Cardiac septum (tissue), 1 donor: ENCODE data around the gene FAM168A. TPM values are rescaled to one million over a fixed set of nuclear protein-coding genes. Genes with fewer than 3 reads are reported as not detected.

ENCODE experiments used
- DNase-seq: peaks from one replicate; pipeline ENCODE4 v3.0.0-alpha.2; 2020; ENCODE audit warnings: low spot score
- intact Hi-C: fragments of 100-400 bp; cut with DNase I; formaldehyde crosslinking; loops from one replicate; pipeline ENCODE4 v1.14.0; 2022
- total RNA-seq: library from RNA; stranded (reverse); fragmentation: NEBNext Ultra II Directional; extraction: Animal tissue kit (Norgen Biotek cat#: 25700); gene quantifications from one replicate; pipeline ENCODE4 v1.2.1, GENCODE V29; 2021
- donor health status: DM: no; HTN: no; CAD: no.

Gene FAM168A
- total RNA-seq, 1 donor from 2014 or later = 29.5 TPM

DNA sequence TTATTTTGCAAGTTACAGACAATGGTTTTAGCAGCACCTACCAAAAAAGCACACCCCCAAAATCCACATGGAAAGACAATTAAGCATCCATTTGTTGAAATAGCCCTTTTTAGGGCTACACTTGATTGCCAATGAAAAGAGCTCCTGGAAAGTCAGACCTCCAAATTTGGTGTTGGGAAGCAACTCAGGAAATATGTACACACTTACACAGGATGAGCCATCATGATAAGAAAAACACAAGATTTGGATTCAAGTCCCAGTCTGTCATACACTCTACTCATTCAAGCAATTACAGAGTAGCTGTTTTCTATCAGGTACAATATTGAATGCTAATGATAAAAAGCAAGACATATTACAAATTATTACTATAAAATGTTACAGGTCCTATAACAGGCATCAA lies 31.5 kb downstream of the FAM168A start:
- intact Hi-C loops = no loop called here

DNA sequence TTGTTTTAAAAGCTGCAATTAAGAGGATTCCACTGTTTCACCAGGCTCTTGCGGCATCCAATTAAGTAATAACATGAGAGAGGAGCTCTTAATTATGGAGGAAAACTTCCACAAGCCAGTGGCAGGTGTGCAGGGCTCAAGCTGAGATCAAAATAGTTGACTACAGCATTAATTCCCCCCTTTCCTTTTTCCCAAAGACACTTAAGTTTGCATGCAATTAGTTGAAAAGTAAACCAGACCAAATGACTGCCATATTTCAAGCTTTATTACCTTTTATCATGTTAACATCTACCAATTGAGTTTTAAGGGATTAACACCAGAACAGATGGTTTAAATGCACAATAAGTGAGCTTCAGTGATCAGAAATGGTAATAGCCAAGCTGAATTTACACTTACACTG lies 32.1 kb downstream of the FAM168A start:
- DNase-seq = no peak
- intact Hi-C loops = no loop called here

More for the DNA sequence above, 31.5 kb downstream of the FAM168A start:
- DNase-seq = no peak

DNA sequence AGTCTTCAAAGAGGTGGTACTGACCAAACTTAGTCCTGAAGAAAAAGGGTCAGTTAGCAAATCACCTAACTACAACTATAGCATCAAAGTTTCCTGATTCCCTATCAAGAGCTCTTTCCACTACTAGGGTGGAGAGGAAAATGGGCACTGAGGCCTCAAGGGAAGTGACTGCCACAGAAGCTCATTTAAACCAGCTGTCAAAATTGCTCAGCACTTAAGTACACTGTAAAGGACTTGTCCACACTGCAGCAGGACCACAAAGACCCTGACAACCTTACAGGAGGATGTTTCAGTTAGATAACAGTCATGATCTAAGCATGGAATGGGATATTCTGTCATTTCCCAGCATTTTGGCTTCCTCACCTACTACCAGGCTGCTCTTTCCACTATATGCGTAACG lies 33.0 kb downstream of the FAM168A start:
- DNase-seq = no peak
- intact Hi-C loops = no loop called here

DNA sequence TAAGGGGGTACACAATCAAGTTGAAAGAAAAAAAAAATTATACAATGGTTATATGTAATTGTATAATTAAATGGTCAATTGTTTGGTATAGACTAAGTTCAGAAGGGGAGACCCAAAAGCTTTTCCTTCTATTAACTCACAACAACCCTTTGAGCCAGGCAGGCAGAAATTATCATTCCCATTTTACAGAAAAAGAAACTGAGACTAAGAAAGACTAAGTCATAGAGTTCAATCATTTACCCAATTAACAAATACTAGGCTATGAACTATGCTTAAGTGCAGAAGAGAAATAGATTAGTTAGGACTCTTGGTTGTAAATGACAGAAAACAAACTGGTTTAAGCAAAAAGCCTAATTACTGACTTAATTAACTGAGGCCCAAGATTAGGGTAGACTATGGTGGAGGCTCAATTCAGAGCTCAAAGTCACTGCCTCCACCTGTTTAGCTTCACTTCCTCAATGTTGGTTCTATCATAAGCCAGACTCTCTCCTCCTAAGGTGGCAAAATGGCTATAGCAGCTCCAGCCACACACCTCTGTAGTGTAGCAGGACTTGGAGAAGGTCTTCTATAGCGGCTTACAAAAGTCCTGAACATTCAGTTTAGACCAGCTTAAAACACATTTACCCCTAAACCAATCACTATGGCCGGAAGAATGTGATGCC lies 34.2 kb downstream of the FAM168A start:
- no peak for DNase-seq
- intact Hi-C loops = no loop called here

DNA sequence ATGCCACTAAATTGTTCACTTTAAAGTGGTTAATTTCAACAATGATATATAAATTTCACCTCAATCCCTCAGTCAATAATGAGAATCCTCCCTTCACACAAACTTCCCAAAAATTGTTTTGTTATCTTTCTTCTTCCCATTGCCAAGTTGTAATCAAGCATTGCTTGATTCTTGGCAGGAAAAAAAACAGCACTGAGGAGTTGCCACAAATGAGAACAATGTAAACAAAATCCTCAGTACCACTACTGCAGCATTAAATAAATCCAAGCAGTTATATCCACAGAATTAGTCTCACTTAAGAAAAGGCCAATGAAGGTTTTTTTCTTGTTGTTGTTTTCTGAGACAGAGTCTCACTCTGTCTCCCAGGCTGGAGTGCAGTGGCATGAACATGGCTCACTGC lies 38.2 kb downstream of the FAM168A start:
- no peak for DNase-seq
- intact Hi-C loops = loop anchor here (10.0 kb wide), 1 partner anchor 65 kb away; no protein-coding TSS in a partner anchor

DNA sequence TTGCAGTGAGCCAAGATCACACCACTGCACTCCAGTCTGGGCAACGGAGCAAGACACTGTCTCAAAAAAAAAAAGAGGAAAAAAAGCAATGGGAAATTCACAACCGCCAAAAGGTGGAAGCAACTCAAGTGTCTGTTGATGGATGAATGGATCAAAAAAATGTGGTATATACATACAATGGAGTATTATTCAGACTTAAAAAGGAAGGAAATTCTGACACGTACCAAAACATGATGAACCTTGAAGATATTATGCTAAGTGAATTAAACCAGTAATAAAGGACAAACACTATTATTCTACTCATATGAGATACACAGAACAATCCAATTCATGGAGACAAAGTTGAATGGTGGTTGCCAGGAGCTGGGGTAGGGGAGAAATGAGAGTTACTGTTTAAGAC lies 40.9 kb downstream of the FAM168A start:
- DNase-seq = no peak
- intact Hi-C loops = loop anchor here (1.0 to 10.0 kb wide), 2 partner anchors 13 to 62 kb away; no protein-coding TSS in a partner anchor

DNA sequence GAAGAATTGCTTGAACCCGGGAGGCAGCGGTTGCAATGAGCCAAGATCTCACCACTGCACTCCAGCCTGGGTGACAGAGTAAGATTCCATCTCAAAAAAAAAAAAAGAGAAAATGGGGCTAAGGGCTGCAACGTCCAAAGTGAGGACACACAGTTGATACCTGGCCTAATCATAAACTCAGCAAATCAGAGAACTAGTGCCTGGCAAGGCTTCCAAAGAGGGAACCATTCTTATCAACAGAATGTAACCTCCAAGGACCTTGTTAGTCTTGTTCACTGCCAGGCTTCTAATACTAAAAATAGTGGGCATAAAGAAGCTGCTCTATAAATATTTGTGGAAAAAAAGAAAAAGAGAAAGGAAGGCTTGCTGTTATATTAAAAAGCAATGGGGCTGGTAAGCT lies 42.3 kb downstream of the FAM168A start:
- intact Hi-C loops = loop anchor here (1.0 to 10.0 kb wide), 2 partner anchors 15 to 61 kb away; no protein-coding TSS in a partner anchor
- no peak for DNase-seq

DNA sequence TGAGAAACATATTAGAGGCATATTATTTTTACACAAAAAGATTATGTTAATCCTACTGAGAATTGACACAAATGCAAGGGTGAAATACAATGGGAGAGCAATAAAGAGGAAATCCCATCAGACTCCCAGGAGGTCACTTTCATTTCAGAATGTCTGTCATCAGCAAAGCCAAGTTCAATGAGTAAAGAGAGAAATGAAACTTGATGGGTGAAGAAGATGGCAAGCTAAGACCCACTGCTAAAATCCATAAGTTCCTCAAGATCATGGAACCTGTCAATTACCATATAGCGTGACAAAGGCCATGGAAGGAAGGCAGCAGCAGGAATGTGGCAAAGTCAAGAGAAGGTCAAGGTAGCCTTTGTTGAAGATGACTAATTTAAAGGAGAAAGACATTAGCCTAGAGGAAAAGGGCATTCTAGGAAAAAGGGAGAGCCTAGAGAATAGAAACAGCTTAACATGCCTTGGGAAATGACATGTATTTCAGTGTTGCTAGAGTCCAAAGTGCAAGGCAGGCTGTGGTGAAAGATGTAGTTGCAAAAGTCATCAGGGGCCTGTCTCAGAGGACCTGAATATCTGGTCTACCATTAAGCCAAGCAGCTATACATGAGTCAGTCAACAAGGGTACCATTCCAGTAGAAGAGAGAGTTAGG lies 43.1 kb downstream of the FAM168A start:
- intact Hi-C loops = loop anchor here (10.0 kb wide), 1 partner anchor 60 kb away; no protein-coding TSS in a partner anchor
- DNase-seq = no peak

DNA sequence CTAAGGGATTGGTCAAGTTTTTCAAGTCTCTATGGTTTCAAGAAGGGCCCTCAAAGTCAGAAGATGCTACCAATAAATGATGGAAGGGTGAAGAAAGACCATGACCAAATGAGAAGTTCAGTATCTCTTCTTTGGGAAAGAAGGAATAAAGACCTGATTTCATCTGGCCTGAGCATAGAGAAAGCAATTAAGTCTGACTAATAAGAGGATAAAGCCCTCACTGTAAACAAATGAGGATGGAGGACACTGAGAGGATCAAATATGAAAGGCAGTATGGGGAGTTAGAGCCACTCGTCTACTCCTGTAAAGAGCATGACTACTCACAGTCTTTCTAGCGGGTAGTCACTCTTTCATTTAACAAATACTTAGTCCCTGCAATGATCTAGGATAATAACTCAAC lies 44.6 kb downstream of the FAM168A start:
- intact Hi-C loops = loop anchor here (10.0 kb wide), 1 partner anchor 58 kb away; no protein-coding TSS in a partner anchor
- DNase-seq = no peak

DNA sequence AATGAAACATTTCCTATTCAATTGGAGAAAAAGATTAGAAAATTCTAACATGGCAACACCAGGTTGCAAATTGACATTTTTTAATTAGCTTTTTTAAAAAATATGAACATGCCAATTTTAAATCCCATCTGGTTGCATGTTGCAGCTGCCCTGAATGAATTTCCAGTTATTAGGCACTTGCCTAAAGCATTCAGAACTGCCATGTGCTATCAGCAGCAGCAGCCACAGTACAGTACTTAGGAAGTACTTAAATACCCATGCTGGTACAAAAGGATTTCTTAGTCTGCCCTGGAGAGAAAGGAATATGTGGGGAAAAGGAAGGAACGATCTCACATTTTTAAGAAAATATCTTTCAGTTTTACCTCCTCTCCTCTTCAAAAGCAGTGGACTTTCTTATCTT lies 46.2 kb downstream of the FAM168A start:
- DNase-seq = no peak
- intact Hi-C loops = loop anchor here (10.0 kb wide), 1 partner anchor 57 kb away; no protein-coding TSS in a partner anchor

DNA sequence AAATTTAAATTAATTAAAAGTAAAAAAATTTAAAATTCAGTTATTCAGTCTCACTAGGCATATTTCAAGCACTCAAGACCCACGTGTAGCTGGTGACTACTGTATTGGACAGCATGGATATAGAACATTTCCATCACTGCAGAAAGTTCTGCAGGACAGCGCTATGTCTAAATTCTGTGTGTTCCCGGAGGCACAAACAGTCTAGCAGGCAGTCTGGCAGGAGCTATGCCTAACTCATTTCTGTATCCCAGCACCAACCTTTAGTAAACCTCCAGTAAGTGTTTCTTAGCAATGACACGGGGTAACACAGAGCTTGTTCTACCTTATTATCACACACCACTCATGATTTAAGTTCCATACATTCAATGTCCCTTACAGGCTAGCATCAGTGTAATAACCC lies 48.5 kb downstream of the FAM168A start:
- no peak for DNase-seq
- intact Hi-C loops = no loop called here

DNA sequence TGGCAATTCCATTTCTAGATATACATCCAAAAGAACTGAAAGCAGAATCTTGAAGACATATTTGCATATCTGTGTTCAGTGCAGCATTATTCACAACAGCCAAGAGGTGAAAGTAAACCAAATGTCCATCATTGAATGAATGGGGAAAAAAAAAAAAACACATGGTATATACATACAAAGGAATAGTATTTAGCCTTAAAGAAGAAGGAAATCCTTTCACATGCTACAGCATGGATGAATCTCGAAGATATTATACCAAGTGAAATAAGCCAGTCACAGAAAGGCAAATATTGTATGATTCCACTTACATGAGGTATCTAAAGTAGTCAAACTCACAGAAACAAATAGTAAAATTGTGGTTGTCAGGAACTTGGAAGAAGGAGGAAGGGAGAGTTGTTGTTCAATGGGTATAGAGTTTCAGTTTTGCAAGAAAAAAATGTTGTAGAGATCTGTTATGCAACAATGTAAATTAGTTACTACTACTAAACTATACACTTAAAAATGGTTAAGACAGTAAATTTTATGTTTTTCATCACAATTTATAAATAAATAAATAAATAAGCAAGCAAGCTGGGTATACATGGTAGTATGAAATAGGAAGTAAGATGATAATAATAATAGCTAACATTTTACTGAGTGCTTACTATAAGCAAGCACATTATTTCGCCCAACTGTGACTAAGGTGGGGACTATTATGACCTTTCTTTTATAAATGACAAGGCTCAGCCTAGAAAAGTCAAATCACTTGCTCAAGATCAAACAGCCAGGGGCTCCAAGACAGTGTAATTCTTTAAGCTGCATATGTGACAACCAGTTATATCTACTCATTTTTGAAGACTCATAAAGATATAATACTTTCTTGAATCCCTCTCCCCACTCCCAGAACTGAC lies 50.0 kb downstream of the FAM168A start:
- intact Hi-C loops = no loop called here
- DNase-seq = no peak

DNA sequence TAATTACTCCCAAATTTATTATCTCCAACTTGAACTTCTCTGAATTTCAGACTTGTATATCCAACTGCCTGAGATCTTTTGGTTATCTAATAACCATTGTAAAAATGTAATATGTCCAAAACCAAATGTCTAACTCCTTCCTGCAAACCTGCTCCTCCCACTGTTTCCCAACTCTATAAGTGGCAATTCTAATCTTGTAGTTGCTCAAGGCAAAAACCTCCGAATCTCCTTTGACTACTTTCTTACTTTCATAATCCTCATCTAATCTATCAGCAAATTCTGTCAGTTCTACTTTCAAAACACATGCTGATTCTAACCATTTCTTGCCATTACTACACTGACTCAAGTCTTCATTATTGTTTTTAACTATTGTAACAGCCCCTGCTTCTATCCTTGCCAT lies 55.7 kb downstream of the FAM168A start:
- intact Hi-C loops = no loop called here
- no peak for DNase-seq

DNA sequence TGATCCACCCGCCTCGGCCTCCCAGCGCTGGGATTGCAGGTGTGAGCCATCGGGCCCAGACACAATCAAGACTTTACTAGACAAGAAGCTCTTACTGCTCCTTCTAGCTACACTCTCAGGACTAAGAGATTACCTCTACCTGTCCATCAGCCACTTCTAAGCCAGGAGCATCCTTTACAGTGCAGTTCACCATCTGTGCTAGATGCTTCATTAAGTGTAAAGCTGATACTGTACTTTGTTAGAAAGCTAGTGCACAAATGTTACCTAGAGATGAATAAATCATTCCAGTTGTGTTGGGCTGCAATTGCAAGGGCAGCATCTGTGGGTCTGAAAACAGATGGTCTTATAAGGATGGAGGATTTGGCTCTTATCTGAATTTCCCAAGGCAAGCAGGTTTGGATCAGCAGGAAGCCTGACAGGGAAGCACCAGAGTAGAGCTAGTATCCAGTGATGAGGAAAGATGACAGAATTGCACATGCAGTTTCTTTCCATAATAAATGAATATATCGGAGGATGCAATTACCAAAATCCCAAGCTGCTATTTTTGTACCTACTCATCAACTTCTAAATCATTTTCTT lies 58.3 kb downstream of the FAM168A start:
- intact Hi-C loops = no loop called here
- no peak for DNase-seq

DNA sequence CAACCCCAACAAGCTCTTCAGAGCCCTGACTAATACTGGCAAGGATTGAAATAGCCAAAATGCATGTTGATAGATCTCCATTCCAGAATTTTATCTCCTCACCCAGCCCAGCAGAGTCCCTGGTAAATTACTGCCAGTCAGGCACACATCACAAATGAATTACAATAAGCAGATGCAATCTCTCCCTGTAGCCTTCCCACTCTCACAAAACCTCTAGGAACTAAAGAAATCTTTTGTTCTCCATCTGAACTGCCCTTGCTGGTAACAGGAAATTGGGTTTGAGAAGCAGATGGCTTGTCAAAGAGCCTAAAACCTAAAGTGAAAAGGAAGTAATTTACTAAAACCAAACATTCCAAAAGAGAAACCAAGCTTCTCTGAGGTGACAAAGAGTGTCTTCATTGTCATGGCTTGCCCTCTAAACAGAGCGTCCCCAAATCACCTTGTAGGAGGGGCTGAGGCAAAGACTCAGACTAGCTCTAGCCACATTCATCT lies 59.5 kb downstream of the FAM168A start:
- no peak for DNase-seq
- intact Hi-C loops = no loop called here

DNA sequence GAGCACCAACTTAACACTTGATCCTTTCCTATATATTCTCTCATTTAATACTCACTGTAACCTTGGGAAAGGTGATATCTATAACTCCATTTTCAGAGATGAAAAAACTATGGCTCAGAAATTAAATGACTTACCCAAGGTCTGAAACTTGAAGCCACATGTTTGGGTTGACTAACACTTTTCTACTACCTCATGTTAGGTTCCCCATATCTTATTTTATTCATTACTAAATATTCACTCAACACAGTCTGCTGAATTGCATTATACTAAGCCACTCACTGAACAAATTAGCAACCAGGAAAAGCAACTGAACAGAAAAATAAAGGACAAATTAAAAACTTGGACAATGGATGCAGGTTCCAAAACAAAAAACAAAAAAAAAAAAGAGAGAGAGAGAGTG lies 59.9 kb downstream of the FAM168A start:
- no peak for DNase-seq
- intact Hi-C loops = no loop called here

DNA sequence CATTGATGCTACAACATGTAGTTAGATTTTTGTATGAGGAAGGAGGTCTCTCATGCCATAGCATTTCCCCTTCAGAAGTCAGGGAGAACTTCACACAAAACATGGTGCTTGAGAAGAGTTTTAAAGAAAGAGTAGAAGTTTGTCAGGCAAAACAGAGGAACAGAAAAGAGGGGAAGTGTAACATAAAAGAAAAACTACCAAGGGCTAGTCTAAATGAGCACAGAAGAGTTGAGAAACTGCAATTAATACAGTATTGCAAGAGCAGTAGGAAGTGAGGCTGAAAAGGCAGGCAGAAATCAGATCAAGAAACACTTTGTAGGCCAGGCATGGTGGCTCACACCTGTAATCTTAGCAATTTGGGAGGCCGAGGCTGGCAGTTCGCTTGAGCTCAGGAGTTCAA lies 61.0 kb downstream of the FAM168A start:
- intact Hi-C loops = no loop called here
- DNase-seq = no peak

DNA sequence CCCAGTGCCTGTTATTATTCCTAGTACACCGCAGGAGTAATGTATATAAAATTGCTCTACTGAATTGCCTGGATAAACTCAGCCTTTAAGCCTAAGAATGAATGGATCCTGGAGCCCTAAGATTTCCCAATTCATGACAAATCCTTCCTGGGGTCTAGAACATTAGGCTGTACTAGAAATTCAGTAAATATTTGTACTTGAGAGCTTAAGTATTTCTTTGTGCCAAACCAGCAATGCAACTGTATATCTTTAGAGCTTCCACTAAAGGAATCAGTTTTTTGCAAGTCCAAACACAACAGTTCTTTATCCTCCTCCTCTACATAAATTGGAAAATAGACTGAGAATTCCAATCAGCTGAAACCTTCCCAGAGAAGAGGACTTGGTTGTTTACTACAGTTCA lies 65.6 kb downstream of the FAM168A start:
- DNase-seq = no peak
- intact Hi-C loops = no loop called here

DNA sequence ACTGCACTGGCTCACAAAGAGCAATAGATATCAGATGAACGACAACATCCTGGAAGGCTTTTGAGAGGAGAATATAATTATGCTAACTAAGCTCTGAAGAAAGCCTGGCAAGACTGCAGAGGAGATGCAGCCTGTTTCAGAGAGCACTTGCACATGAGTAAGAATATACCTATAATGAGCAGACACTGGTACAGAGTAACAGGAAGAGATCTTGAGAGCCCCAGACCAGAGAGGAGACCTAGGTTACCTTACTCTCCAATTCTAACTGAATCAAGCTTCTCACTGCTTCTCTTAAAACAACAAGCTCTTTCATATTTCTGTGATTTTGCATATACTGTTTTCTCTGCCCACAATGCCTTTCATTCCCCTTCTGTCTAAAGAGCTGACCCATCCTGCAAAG lies 66.5 kb downstream of the FAM168A start:
- no peak for DNase-seq
- intact Hi-C loops = no loop called here

DNA sequence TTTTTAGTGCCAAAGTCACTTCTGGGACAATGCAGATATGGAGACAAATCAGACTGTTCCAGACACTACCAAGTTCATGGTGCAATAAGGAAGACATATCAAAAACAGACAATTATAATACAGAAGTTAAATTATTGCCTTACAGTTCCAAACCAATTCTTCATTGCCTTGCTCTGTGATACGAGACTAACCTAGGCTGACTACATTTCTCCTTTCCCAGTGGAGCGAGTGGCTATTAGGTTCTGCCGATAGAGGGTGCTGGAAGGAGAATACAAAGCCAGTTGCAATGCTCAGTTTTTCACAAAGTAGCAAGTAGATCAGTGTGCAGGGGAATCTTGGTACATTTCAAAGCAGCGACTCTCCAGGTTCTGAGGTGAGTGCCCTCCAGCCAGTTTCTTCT lies 67.8 kb downstream of the FAM168A start:
- DNase-seq = no peak
- intact Hi-C loops = no loop called here
